RWPE2 (cell line): ENCODE data around the gene VRK1.

ENCODE experiments used
- ATAC-seq: fragments of 200-7000 bp; cut with Tn5 transposase; 3 replicates; pipeline ENCODE4 v1.9.1; 2021; ENCODE audit warnings: low read depth
- DNase-seq: peaks from one replicate; pipeline ENCODE4 v3.0.0-alpha.2; 2020; ENCODE audit warnings: low spot score
- H3K27ac ChIP-seq: fragments of 450-650 bp; 2 replicates; pipeline ENCODE4 v1.5.1; 2017; ENCODE audit warnings: mild to moderate bottlenecking; ENCODE audit not compliant: poor library complexity, severe bottlenecking
- H3K27me3 ChIP-seq: fragments of 250-450 bp; sonication (Bioruptor Pico); 2 replicates; pipeline ENCODE4 v1.5.1; 2021; ENCODE audit warnings: mild to moderate bottlenecking, moderate library complexity; ENCODE audit not compliant: insufficient read depth, poor library complexity, severe bottlenecking
- H3K36me3 ChIP-seq: fragments of 250-450 bp; sonication (Bioruptor Pico); 2 replicates; pipeline ENCODE4 v1.5.1; 2020; ENCODE audit warnings: low read depth, mild to moderate bottlenecking, moderate library complexity
- H3K4me1 ChIP-seq: fragments of 250-450 bp; sonication (Bioruptor Pico); 2 replicates; pipeline ENCODE4 v1.5.1; 2021; ENCODE audit warnings: mild to moderate bottlenecking, moderate library complexity; ENCODE audit not compliant: insufficient read depth, poor library complexity, severe bottlenecking
- H3K4me3 ChIP-seq: fragments of 250-450 bp; sonication (Bioruptor Pico); 2 replicates; pipeline ENCODE4 v1.5.1; 2021; ENCODE audit warnings: mild to moderate bottlenecking, moderate library complexity; ENCODE audit not compliant: severe bottlenecking
- H3K9me3 ChIP-seq: fragments of 250-450 bp; sonication (Bioruptor Pico); 2 replicates; pipeline ENCODE4 v1.5.1; 2021; ENCODE audit warnings: mild to moderate bottlenecking, moderate library complexity; ENCODE audit not compliant: severe bottlenecking
- TF ChIP-seq, protein P1 (sequence below): fragments of 450-650 bp; IDR thresholded peaks from one replicate; pipeline ENCODE4 v1.5.1; 2017; ENCODE audit warnings: mild to moderate bottlenecking, moderate library complexity; ENCODE audit not compliant: poor library complexity, severe bottlenecking

Gene VRK1

DNA sequence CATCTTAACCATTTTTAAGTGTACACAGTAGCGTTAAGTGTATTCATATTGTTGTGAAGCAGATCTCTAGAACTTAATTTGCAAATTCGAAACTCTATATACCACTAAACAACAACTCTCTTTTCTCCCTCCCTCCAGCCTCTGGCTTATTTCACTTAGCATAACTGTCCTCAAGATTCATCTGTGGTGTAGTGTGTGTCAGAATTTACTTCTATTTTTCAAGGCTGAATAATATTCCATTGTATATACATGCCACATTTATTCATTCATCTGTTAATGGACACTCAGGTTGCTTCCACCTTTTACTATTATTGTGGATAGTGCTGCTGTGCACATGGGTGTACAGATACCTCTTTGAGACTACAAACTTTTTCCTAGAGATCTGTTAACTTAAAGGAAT, 26.5 kb downstream of the VRK1 start:
- peaks cover 31% of the 10 kb centered on the region for H3K4me1 ChIP-seq
- TF ChIP-seq, protein P1, sequence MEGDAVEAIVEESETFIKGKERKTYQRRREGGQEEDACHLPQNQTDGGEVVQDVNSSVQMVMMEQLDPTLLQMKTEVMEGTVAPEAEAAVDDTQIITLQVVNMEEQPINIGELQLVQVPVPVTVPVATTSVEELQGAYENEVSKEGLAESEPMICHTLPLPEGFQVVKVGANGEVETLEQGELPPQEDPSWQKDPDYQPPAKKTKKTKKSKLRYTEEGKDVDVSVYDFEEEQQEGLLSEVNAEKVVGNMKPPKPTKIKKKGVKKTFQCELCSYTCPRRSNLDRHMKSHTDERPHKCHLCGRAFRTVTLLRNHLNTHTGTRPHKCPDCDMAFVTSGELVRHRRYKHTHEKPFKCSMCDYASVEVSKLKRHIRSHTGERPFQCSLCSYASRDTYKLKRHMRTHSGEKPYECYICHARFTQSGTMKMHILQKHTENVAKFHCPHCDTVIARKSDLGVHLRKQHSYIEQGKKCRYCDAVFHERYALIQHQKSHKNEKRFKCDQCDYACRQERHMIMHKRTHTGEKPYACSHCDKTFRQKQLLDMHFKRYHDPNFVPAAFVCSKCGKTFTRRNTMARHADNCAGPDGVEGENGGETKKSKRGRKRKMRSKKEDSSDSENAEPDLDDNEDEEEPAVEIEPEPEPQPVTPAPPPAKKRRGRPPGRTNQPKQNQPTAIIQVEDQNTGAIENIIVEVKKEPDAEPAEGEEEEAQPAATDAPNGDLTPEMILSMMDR = no peak
- H3K27me3 ChIP-seq = no peaks in the 10 kb centered on the region
- H3K4me3 ChIP-seq = no peak overlapping the region
- ATAC-seq = no peak
- H3K27ac ChIP-seq = peak overlapping the region; percentile 21
- H3K9me3 ChIP-seq = no peaks in the 10 kb centered on the region
- no peak for DNase-seq
- H3K36me3 ChIP-seq = 0 out of 2 replicates have a peak, but pooled peaks cover 4% of the 10 kb centered on the region

DNA sequence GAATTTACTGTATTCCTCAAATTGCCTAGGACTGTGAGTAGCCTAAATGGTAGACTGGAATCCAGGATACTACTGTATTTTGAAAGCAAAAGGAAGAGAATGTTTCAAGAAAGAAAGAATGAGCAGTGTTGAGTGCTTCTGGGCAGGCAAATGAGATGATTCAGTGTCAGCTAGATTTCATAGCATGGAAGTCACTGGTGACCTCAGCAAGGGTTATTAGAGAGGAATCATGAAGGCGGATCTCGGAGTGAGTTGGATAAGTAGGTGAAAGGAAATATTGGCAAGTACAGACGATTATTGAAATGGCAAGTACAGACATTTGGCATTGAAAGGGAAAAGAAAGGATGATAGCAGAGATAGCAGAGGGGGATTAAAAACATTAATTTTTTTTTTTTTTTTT, 27.1 kb downstream of the VRK1 start:
- TF ChIP-seq, protein P1 = no peak
- peak; percentile 60 for ATAC-seq
- Histone ChIP-seq H3K27ac (peak overlapping the region; percentile 21), H3K4me1 (peaks cover 26% of the 10 kb centered on the region), H3K9me3 (no peaks in the 10 kb centered on the region), H3K4me3 (no peak overlapping the region), H3K36me3 (0 out of 2 replicates have a peak, but pooled peaks cover 4% of the 10 kb centered on the region), H3K27me3 (no peaks in the 10 kb centered on the region)
- DNase-seq = no peak

DNA sequence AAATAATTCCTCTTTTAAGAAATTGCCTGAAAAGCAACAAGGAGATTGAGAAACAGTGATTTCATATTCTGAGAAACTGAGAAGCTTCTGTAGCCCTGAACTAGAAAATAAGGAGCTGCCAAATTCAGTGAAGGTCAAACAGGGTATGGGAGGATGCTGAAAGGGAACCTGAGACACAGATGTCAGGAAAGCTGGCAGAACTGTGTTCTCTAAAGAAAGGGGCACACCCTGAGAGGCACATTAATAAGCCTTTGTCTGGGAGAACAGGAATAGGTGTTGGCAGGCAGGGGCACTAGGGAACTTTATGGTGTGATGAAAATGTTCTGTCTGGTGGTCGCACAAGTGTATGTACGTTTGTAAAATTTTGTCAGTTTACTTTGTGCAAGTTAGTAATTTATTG, 29.6 kb downstream of the VRK1 start:
- no peak overlapping the region for H3K4me3 ChIP-seq
- no peak for ATAC-seq
- H3K4me1 ChIP-seq = peaks cover 10% of the 10 kb centered on the region
- no peak for DNase-seq
- no peaks in the 10 kb centered on the region for H3K27me3 ChIP-seq
- peaks cover 7% of the 10 kb centered on the region; the same call in 1 of the 2 replicates for H3K36me3 ChIP-seq
- TF ChIP-seq, protein P1 = no peak
- peaks cover 3% of the 10 kb centered on the region for H3K9me3 ChIP-seq
- no peak overlapping the region for H3K27ac ChIP-seq

DNA sequence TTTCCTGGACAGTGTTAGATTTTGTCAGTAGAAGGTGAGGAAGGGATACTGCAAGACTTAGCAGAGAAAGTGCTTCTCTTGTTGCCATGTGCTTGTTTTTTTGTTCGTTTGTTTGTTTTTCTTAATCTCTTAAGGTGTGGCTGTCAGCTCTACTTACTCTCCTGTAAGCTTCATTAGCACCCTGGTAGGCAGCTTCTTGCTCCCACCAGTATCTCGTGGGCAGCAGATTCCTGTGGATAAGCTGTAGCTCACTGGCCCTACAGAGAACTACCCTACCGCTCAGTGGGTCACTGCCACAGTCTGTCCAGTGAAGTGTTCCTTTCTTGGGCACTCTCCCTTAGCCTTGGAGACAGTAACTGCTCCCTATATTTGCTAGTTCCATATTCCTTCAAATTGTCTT, 30.1 kb downstream of the VRK1 start:
- Histone ChIP-seq H3K36me3 (peaks cover 11% of the 10 kb centered on the region; the same call in 1 of the 2 replicates), H3K4me1 (peaks cover 10% of the 10 kb centered on the region), H3K4me3 (no peak overlapping the region), H3K27me3 (no peaks in the 10 kb centered on the region), H3K9me3 (peaks cover 3% of the 10 kb centered on the region), H3K27ac (no peak overlapping the region)
- no peak for DNase-seq
- ATAC-seq = no peak
- TF ChIP-seq, protein P1 = no peak

DNA sequence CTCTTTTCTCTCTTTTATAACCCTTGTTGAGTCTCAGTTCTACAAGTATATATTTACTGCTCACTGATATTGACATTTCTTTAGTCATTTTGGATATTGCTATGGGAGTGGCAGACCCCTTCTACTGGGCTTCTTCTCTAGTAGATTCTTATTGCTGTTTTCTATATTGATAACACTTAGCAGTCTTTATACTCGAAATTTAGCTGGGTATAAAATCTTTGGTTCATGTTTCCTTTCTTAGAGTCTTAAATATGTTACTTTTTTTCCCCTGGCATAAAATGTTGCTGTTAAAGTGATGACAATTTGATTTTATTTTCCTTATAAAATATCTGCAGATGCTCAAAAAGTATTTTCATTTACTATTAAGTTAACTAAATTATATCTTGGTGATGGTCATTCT, 32.6 kb downstream of the VRK1 start:
- peaks cover 27% of the 10 kb centered on the region for H3K36me3 ChIP-seq
- peaks cover 3% of the 10 kb centered on the region for H3K9me3 ChIP-seq
- DNase-seq = no peak
- no peak overlapping the region for H3K27ac ChIP-seq
- peaks cover 3% of the 10 kb centered on the region for H3K4me1 ChIP-seq
- no peaks in the 10 kb centered on the region for H3K27me3 ChIP-seq
- ATAC-seq = no peak
- TF ChIP-seq, protein P1 = no peak
- H3K4me3 ChIP-seq = no peak overlapping the region
